HPDE6-E6E7 (cell line): ENCODE measurements around the gene UCK2.
A peak's percentile ranks its signal among the peaks of the same experiment; 100 is the strongest.

Experiments used
- DNase-seq: peaks from one replicate; pipeline ENCODE4 v3.0.0; 2011; ENCODE audit warnings: missing footprints; ENCODE audit errors: extremely low spot score

The UCK2 gene

DNA sequence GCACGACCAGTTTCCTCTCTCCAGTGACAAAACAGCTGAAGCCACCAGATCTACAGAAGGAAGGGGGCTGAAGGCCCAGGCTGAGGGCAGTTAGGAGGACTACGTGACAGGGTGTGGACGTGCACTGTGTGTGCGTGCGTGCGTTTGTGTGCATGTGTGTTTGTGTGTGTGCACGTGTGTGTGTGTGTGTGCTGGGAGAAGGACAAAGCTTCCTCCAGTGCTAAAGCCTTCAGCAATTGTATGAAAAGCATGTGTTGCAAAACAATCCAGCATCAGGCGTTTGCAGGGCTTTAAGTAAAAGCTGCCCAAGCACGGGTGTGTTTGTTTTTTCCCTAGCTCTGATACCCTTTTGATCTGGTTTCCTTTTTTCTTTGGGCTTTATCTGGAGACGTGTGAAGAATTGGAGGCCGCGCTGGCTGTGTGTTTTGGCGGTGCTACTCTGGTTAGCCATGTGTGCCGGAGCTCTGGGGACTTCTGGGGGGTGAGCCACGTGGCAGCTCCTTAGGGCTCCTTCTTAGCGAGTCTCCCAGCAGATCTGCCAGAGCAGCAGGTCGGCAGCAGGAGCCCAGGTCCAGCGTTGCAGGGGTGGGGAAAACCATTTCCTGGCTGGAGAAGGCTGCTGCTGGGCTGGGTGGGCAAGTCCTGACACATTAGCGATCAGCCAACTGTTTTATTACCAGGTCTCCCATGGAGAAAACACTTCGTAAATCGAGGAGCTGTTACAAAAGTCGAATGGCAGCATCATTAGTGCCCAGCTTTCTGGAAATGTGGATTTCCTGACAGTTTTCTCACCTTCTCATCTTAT, 73.4 kb downstream of the UCK2 start:
- DNase-seq: peak; percentile 48

DNA sequence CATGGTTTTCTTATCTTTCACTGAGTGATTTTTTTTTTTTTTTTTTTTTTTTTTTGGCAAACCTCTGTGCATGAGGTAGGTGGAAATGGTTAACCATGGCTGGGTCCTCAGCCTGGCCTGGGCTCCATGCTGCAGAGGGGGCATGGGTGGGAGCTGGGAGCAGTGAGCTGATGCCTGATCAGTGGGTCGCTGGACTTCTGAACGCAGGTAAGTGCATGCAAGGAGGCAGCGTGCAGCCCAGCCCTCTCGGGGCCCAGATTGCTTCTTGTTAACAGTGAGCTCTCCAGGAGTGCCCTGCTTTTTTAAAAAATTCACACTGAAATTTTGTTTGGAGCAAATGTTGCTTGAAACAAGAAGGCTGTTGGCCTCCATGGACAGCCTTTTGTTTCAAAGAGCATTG, 75.2 kb downstream of the UCK2 start:
- DNase-seq: no peak

DNA sequence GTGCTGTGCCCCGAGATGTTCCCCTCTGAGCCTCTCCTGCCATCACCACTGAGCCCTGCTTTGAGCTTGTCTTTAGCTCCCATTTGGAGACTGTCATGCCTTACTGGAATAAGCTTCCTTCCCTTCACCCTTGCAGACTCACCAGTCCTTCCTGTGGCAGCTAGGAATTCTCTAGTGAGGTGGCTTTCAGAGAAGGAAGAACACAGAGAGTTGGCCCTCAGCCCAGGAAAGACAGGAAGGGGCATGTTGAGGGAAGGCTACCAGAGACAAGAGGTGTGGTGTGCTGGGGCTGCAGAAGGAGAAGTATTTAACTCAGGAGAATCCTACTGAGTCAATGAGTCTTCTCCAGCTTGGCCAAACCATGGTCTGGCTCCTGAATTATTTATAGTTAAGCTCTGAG, 76.3 kb downstream of the UCK2 start:
- DNase-seq: peak; percentile 79

DNA sequence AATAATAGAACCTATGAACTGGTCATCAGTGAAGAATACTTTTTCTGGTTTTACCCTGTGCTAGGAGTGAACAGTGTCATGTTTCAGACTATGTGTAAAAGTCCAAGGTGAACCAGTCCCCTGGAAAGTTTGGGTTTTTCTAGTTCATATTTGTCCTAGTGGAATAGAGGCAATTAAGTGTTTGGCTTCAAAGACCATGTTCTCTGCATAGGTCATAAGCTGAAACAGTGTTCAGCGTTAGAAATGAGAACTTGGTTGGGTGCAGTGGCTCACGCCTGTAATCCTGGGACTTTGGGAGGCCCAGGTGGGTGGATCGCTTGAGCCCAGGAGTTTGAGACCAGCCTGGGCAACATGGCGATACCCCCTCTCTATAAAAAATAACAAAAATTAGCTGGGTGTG, 77.5 kb downstream of the UCK2 start:
- DNase-seq: no peak

DNA sequence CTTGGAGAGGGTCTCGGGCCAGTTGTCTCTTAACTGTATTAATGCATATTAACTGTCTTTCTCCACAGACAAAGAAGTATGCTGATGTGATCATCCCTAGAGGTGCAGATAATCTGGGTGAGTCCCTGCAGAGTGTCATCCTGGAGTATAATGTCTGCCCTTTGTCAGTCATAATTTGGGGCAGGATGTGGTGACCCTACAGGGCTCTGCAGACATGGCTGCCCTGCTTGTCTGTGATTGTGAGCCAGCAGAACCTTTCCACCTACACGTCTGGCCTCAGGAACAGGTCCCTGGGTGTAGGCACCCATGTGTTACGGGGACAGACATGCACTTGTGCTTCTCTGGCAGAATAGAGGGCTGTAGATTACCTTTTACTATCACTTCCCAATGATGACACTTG, 78.4 kb downstream of the UCK2 start:
- no peak for DNase-seq

DNA sequence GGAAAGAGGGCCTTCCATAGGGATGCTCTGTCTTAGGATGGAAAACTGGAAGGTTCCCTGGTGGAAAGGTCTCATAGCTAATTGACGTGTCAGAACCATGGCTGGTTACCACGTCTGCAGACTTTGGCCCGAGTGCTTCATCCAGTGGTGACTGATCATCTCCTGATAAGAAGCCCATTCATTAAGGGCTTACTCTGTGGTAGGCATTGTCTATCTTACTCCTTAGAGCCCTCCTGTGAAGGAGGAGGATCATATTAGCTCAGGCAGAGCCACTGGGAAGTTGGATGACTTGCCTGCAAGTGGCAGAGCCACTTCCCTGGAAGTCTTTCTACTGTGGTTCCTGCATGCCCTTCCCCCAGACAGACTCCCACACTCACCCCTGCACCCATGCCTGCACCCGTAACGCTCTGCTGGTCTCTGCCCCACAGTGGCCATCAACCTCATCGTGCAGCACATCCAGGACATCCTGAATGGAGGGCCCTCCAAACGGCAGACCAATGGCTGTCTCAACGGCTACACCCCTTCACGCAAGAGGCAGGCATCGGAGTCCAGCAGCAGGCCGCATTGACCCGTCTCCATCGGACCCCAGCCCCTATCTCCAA, 79.9 kb downstream of the UCK2 start:
- no peak for DNase-seq

DNA sequence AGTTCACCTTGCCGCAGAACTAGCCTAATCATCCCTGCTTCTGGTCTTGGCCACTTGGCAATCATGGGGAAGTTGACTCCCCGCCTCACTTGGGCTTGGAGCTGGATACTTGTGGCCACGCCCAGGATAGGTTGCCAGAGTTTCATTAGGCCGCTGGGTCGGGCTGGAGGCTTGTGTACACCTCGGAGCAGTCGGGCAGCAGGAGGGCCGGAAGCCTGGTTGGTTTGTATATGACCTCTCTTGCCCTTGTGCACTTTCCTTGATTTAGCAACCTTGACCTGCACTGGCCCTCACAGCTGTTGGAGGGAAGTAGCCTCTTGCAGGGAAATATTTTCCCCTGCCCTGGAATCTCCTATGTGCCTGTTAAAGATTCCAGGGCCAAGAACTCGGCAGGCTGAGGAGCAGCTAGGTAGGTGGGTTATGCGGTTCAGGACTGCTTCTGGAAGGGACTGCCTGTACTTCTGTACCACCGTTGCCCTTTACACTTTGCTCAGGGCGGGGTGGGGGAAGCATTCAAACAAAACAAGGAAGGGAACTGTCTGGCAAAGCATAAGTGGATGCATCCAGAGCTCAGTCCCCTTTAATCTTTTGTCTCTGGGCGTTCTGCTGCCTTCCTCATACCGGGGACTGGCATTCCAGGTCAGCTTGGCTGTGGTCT, 83.5 kb downstream of the UCK2 start:
- no peak for DNase-seq

DNA sequence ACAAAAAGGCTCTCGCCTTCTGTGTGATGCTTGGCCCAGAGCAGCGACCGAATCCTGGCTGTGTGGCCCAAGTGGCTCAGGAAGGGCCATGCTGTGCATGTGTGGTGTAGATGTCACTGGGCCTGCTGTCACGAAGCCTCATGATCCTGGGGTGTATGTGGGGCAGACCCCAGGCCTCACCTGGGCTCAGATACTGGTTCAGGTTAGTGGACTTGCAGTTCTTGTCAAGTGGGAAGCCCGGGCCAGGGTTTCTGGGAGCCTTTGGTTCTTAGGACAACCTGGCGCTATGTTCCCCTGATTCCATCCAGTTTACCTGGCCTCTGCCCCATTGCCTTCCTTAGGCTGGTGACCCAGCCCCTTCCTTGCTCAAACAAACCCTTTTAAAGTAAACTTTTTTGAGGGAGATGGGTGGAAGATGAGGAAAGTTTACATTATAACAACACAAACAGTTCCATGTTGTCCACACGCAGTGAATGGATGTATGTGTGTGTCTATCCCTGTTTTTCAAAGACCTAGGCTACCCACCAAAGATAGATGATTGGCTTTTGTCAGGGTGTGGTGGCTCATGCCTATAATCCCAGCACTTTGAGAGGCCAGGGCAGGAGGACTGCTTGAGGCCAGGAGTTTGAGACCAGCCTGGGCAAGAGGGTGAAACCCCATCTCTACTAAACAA, 84.3 kb downstream of the UCK2 start:
- DNase-seq: no peak

DNA sequence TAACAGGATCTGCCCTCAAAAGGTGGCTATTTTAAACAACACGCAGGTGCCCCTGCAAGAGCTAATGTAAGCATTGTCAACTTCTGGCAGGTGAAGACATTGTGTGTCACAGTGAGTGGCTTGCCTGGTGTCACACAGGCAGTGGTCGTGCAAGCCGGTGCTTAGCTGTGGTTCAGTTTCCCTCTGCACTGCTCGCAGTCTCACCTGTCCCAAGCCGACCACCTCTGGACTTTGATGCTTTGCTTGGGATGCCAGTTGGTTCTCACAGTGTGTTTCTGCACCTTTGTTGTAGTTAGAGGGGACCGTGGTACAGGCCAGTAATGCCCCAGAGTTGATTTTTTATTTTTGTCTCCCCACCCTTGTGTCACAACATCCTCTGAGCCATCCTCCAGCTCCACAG, 85.2 kb downstream of the UCK2 start:
- DNase-seq: no peak

DNA sequence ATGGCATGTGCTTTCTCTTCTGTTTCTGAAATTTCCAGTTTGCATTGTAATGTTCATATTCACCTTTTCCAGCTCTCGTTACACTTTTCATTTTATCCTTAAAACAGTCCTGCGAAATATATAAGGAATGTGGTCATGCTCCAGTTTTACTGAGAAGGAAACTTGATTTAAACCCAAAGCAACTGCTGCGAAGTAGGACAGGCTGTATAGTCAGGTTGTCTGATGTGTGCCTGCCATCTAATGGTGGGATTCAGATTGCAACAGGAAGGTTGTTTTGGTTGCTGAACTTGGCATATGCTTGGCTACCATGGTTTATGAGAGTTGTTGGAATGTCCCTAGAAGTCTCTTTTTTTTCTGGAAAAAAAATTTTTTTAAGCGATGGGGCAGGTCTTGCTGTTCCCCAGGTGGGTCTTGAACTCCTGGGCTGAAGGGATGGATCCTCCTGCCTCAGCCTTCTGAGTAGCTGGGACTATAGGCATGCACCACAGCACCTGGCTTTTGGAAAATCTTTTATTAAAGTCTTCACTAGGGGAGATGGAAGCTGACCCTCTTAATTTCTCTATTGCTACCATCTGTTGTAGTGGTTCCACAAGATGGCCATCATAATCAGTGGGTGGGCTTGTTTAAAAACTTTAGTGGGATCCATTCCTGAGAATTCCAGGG, 86.9 kb downstream of the UCK2 start:
- peak; percentile 58 for DNase-seq

DNA sequence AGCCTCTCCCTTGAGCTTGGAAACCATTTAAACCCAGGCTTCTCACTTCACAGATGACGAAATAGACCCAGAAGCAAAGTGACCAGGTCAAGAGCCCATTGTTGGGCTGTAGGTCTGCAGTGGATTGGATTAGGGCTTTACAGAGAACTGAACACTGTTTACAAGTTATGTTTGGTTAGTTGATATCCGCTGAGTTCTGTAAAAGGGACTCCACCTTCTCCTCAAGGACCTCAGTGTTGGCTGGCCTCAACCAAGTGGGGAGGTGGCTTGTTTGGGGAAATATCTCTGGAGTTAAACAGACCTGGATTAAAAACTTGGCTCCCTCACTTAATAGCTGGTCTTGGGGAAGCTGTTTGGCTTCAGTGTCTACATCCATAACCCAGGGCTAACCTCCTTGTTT, 88.1 kb downstream of the UCK2 start:
- DNase-seq: no peak

DNA sequence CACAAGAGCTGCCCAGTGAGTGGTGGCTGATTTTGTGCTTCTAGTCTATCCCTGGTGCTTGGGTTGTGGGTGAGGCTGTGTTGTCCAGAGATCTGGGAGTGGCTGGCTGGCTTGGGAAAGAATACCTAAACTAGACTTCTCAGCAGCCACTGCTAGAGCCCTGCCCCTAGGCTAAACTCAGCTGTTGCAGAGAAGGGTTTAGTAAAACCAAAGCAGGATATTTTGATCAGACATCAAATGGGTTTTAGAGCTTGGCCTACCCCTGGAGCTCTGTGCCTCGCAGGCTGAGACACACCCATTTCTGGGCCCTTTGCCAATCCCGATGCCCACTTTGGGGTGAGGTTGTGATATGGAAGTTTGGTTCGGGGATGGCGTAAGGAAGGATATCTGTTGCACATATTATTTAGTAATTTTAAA, 88.5 kb downstream of the UCK2 start:
- no peak for DNase-seq

DNA sequence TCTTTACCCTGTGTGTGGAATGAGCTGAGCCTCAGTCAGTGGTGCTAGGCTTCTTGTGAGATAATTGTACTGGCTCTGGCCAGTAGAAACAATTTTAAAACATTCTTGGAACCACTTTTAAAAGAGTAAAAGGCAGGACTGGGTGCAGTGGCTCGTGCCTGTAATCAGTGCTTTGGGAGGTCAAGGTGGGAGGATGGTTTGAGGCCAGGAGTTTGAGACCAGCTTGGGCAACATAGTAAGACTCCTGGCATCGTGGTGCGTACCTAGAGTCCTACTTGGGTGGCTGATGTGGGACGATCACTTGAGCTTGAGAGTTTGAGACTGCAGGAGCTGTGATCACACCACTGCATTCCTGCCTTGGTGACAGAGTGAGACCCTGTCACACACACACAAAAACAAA, 89.8 kb downstream of the UCK2 start:
- DNase-seq: no peak

DNA sequence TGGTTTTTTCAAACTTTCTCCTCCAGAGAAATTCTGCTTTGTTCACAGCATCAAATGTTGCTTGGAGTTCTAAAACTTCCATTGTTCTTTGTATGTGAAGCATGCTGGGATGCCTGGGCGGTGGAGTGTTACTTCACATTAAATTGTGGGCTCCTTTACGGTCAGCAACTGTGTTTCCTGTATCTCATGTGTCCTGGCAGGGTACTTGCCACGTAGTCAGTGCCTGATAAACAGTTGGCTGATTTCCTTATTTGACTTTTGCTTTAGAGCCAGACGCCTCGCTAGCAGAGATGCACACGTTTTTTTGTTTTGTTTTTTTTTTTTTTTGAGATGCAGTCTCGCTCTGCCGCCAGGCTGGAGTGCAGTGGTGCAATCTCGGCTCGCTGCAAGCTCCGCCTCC, 96.7 kb downstream of the UCK2 start:
- DNase-seq: no peak

DNA sequence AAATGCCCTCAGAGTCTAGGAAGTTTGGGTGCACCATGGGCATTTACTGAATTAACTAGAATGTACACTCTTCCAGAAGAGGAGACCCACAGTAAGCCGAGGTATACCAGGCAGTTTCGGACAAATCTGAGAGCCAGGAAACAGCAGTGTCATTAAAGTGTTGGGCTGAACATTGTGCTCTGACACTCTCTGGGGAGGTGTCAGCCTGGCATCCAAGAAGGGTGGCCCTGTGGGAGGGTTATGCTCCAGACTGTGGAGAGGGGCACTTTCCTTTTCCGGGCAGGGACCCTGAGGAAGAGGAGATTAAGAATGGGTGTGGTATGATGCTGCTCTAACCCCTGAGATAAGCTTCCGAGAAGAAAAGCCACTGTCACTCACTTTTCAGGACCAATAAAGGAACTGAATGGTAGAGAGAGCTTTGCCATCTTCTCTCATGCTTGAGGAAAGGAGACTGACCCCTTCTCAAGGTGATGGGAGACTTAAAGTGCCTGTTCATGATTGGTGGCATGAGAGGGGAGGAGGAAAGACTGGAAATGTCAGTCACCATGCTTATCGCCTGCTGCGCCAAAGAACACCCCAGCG, 98.2 kb downstream of the UCK2 start:
- no peak for DNase-seq

DNA sequence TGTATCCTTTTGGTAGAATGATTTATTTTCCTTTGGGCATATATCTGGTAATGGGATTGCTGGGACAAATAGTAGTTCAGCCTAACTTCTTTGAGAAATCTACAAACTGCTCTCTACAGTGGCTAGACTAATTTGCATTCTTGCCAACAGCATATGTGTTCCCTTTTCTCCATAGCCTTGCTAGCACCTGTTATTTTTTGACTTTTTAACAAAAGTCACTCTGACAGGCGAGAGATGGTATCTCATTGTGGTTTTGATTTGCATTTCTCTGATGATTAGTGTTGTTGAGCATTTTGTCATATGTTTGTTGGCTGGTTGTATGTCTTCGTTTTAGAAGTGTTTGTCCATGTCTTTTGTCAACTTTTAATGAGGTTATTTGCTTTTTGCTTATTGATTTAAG, 99.8 kb downstream of the UCK2 start:
- DNase-seq: no peak

DNA sequence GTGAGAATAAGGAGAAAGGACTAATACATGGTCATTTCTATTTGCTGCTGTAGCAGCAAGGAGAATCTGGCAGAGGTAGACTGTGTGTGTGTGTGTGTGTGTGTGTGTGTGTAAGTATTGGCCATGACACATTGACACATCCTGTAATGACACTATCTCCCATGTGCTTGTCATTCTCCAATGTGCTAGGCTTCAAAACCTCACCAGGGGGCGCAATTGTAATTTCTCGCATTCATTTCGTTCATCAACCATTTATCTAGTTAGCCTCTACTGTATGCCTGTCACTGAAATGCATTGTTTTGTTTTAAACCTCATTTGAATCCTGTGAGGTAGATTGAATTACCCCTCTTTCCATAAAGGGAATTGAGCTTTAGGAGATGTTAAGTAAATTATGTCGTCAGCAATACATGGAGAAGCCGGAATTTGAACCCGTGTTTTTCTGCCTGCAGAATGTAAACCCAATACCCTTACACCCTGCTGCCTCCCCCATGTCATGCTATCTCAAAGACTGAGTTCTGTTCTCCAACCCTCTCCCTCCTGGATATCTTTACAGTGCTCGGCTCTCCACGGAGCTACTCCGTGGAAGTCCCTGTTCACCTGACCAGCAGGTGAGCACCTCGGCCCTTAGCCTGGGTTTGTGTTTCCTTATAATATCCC, 100.8 kb downstream of the UCK2 start:
- peak; percentile 46 for DNase-seq

DNA sequence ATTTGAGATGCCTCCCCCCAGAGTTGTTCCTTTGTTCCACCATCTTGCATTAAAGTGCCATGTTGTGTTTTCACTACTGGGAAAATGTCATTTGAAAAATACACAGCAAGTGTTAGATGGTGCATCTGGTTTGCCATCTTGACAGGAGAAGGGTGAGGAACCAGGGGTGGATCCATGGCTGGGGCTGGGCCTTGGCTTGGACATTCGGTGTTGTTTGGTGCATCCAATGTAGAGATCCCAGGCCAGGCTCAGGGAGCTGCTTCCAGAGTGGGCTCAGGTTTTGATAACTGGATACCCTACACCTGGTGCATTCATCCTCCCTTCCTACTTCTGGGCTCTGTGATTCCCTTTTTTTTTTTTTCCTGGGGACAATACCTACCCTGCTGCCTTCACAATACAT, 103.5 kb downstream of the UCK2 start:
- DNase-seq: no peak

DNA sequence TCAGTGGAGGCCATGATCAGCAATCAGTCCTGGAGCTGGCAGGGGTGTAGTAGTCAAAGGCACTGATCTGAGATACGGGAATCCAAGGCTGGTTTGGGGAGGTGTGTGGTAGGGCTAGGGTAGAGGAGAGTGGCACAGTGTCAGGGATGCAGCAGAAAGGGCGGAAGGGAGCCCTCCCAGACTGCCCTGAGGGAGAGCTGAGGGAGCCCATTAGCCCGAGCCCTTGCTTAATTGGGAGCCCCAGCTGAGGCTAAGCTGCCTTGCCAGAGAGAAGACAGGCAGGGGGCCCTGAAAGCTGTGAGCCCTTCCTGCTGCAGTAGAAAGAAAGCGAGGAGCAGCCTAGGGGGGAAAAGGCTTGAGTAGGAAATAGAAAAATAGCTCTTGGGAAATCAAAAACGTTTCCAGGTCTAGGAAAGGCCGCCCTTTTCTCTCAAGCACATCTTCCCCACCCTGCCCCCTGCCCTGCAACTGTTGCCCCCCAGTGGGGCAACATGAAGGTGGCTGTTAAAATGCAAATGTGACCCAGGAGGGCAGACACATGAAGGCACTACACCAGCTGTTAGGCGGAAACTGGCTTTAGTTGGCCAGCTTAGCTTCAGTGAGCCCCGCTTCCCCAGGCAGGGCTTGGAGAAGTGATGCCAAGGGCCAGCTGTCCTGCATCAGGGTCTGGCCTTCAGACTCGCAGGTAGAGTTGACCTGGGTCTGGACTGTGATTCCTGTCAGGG, 106.2 kb downstream of the UCK2 start:
- DNase-seq: no peak

DNA sequence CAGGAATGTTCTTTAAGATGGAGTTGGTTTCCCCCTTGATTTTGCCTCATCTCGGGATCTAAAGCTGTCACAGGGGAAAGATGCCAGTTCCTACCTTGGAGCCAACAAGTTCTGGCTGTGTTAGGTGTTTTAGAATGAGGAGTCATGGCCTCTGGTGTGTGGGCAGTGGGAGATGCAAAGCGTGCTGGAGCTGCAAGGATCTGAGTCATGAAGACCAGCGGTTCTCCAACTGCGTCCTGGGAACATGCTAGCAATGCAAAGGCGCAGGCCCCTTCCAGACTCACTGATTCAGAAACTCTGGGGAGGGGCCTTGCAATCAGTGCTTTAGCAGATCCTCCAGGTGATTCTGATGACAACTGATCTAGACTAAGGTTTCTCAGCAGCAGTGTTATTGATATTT, 109.1 kb downstream of the UCK2 start:
- no peak for DNase-seq

DNA sequence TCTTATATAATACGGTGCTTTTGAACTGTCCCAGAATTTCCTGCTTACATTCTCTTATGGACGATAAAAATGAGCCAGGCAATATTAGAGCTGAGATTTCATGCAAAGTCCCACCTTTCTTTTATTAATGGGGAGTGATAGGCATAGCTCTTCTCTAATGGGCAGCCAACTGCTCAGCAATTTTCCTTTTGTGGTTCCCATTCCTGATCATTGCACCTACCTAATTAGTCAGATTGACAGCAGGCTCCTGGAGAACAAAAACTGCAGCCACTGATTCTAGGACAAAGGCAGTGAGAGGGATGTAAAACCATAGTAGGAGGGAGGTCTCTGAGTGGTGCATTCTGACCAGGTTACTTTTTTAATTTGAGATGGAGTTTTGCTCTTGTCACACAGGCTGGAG, 110.4 kb downstream of the UCK2 start:
- no peak for DNase-seq
